Spleen (tissue), 7 donors: ENCODE results near the gene ABCA6.

ENCODE experiments used
- POLR2A ChIP-seq, 3 donors: fragments of 450-650 bp; IDR thresholded peaks; one replicate each; pipeline ENCODE4 v1.5.1; 2017; ENCODE audit warnings: antibody characterized with exemption in 3 of 3, mild to moderate bottlenecking in 1 of 3
- POLR2AphosphoS5 ChIP-seq, 3 donors: sonication (generic); formaldehyde crosslinking; IDR thresholded peaks; one replicate each; pipeline ENCODE4 v1.5.1; 2017; ENCODE audit warnings: antibody characterized with exemption in 3 of 3
- TF ChIP-seq, protein P1 (sequence below), 11 experiments: fragments of 200-600 bp in 7 of 11; fragments of 450-650 bp in 4 of 11; sonication (generic) in 4 of 11; IDR thresholded peaks in 8 of 11; conservative IDR thresholded peaks in 3 of 11; 1 replicate in 7 of 11; 2 replicates in 4 of 11; pipeline versions ENCODE4 v1.4.0 to v1.8.0; 2016 to 2021; ENCODE audit warnings: antibody characterized with exemption in 11 of 11, inconsistent platforms in 4 of 11, mild to moderate bottlenecking in 1 of 11
- donor health status: DM: no; HTN: no; CAD: no; lungs with moderate emphysema.
- donor health status: DM: no; HTN: no; CAD: no.
- donor health status: DM: no; HTN: no; CAD: no.

DNA sequence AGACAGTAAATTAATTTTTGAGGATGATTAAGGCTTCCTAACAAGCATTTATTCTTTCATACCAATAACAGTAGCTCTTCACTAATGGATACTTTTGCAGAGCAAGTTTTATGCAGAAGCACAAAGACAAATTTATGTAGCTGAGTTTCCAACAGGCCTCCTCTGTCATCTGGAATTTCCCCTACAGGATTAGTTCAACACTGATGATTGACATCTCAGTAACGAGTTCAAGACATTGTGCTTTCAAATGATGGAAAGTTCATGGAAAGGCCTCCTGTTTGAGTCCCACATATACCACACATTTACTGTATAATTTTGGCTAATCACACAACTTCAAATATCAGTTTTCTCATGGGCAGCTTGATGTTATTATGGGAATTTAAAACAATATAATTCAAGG lies 46.4 kb upstream of the ABCA6 start:
- TF ChIP-seq, protein P1, sequence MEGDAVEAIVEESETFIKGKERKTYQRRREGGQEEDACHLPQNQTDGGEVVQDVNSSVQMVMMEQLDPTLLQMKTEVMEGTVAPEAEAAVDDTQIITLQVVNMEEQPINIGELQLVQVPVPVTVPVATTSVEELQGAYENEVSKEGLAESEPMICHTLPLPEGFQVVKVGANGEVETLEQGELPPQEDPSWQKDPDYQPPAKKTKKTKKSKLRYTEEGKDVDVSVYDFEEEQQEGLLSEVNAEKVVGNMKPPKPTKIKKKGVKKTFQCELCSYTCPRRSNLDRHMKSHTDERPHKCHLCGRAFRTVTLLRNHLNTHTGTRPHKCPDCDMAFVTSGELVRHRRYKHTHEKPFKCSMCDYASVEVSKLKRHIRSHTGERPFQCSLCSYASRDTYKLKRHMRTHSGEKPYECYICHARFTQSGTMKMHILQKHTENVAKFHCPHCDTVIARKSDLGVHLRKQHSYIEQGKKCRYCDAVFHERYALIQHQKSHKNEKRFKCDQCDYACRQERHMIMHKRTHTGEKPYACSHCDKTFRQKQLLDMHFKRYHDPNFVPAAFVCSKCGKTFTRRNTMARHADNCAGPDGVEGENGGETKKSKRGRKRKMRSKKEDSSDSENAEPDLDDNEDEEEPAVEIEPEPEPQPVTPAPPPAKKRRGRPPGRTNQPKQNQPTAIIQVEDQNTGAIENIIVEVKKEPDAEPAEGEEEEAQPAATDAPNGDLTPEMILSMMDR (IDR thresholded peaks at IDR 0.05 in 8 of 11, conservative IDR thresholded peaks at IDR 0.05 in 3 of 11): no peak
- TF ChIP-seq POLR2AphosphoS5 (IDR thresholded peaks at IDR 0.05) (no peak), POLR2A (IDR thresholded peaks at IDR 0.05) (no peak)
